HEK293 (cell line): ENCODE measurements around the gene TRAF3IP1.
"Not testable (repeated sequence)": the region's sequence is repeated elsewhere in the genome, so short reads cannot be mapped to it uniquely, and the experiment has no call there.

Source experiments
- CTCF ChIA-PET: fragments of 350-600 bp; formaldehyde crosslinking; extraction: SDS; loops from one replicate; lab custom pipeline; 2021; ENCODE audit warnings: antibody characterized with exemption; lab: Yijun Ruan, JAX
- POLR2A ChIA-PET: fragments of 300-600 bp; formaldehyde crosslinking; extraction: SDS; loops from one replicate; lab custom pipeline; 2020; ENCODE audit warnings: antibody characterized with exemption, inconsistent platforms; lab: Yijun Ruan, JAX
- H3K27ac ChIP-seq: fragments of 200-500 bp; sonication (Bioruptor generic); 2 replicates; pipeline ENCODE4 v1.5.1; 2014; ENCODE audit warnings: low read depth, low read length, control low read depth, inconsistent platforms; ENCODE audit errors: extremely low read depth
- H3K36me3 ChIP-seq, 2 experiments: fragments of 200-500 bp in 1 of 2; sonication (Bioruptor generic) in 1 of 2; 1 replicate in 1 of 2; 2 replicates in 1 of 2; pipeline ENCODE4 v1.5.1; 2014 to 2017; ENCODE audit warnings: inconsistent platforms in 2 of 2, low read length in 2 of 2; ENCODE audit not compliant: control insufficient read depth in 2 of 2, insufficient read depth in 1 of 2
- H3K4me1 ChIP-seq: fragments of 200-500 bp; sonication (Bioruptor generic); 2 replicates; pipeline ENCODE4 v1.5.1; 2014; ENCODE audit warnings: mild to moderate bottlenecking, low read length, inconsistent platforms; ENCODE audit not compliant: control insufficient read depth, insufficient read depth
- H3K4me3 ChIP-seq: 2 replicates; pipeline ENCODE4 v1.5.1; 2011; ENCODE audit warnings: low read depth, mild to moderate bottlenecking, control low read depth, low read length, moderate library complexity
- H3K9me3 ChIP-seq: fragments of 200-500 bp; sonication (Bioruptor generic); 2 replicates; pipeline ENCODE4 v1.5.1; 2014; ENCODE audit warnings: low read depth, low read length, inconsistent platforms; ENCODE audit not compliant: control insufficient read depth, insufficient read depth
- EGR2 ChIP-seq: fragments of 450-650 bp; formaldehyde crosslinking; IDR thresholded peaks from 2 replicates; pipeline ENCODE4 v1.5.1; 2016; ENCODE audit warnings: low read depth, missing biosample characterization, missing genetic modification characterization
- INSM2 ChIP-seq: fragments of 450-650 bp; formaldehyde crosslinking; IDR thresholded peaks from 2 replicates; pipeline ENCODE4 v1.5.1; 2016; ENCODE audit warnings: missing biosample characterization, missing genetic modification characterization
- KLF10 ChIP-seq: fragments of 450-650 bp; IDR thresholded peaks from 2 replicates; pipeline ENCODE4 v1.5.1; 2018; ENCODE audit warnings: missing biosample characterization, mild to moderate bottlenecking, missing genetic modification characterization
- SCRT1 ChIP-seq: fragments of 450-650 bp; formaldehyde crosslinking; IDR thresholded peaks from 2 replicates; pipeline ENCODE4 v1.5.1; 2016; ENCODE audit warnings: missing biosample characterization, missing genetic modification characterization, borderline replicate concordance
- SCRT2 ChIP-seq: fragments of 450-650 bp; formaldehyde crosslinking; IDR thresholded peaks from 2 replicates; pipeline ENCODE4 v1.5.1; 2016; ENCODE audit warnings: missing biosample characterization, missing genetic modification characterization
- ZFHX2 ChIP-seq: fragments of 450-650 bp; formaldehyde crosslinking; conservative IDR thresholded peaks from 2 replicates; pipeline ENCODE4 v1.5.1; 2016; ENCODE audit warnings: missing biosample characterization, missing genetic modification characterization
- ZFP3 ChIP-seq: fragments of 450-650 bp; formaldehyde crosslinking; IDR thresholded peaks from 2 replicates; pipeline ENCODE4 v1.5.1; 2016; ENCODE audit warnings: low read depth, missing biosample characterization, missing genetic modification characterization
- ZNF10 ChIP-seq: fragments of 450-650 bp; formaldehyde crosslinking; IDR thresholded peaks from 2 replicates; pipeline ENCODE4 v1.5.1; 2017; ENCODE audit warnings: missing biosample characterization, missing genetic modification characterization
- ZNF280C ChIP-seq: fragments of 450-650 bp; formaldehyde crosslinking; IDR thresholded peaks from 2 replicates; pipeline ENCODE4 v1.5.1; 2016; ENCODE audit warnings: missing biosample characterization, missing genetic modification characterization
- ZNF324 ChIP-seq: fragments of 450-650 bp; formaldehyde crosslinking; IDR thresholded peaks from 2 replicates; pipeline ENCODE4 v1.5.1; 2016; ENCODE audit warnings: missing biosample characterization, missing genetic modification characterization
- ZNF624 ChIP-seq: fragments of 450-650 bp; formaldehyde crosslinking; IDR thresholded peaks from 2 replicates; pipeline ENCODE4 v1.5.1; 2017; ENCODE audit warnings: missing biosample characterization, missing genetic modification characterization
- ZNF837 ChIP-seq: fragments of 450-650 bp; formaldehyde crosslinking; IDR thresholded peaks from 2 replicates; pipeline ENCODE4 v1.5.1; 2016; ENCODE audit warnings: missing biosample characterization, missing genetic modification characterization
- TF ChIP-seq, protein P1 (sequence below): fragments of 450-650 bp; formaldehyde crosslinking; IDR thresholded peaks from 2 replicates; pipeline ENCODE4; 2016; ENCODE audit warnings: missing biosample characterization, missing genetic modification characterization
- TF ChIP-seq, protein P2 (sequence below): fragments of 450-650 bp; formaldehyde crosslinking; IDR thresholded peaks from 2 replicates; pipeline ENCODE4 v1.5.1; 2017; ENCODE audit warnings: missing biosample characterization, missing genetic modification characterization
- TF ChIP-seq, protein P3 (sequence below): fragments of 450-650 bp; formaldehyde crosslinking; IDR thresholded peaks from 2 replicates; pipeline ENCODE4 v1.5.1; 2016; ENCODE audit warnings: missing biosample characterization, missing genetic modification characterization

TRAF3IP1 gene

GRCh38 chr2:238321467-238321866 is 1.1 kb downstream of the TRAF3IP1 start:
- CTCF ChIA-PET = interaction anchor here (0.6 to 0.9 kb wide), 2 partner anchors 16 to 65 kb away, joined by 3 to 4 read pairs; no protein-coding TSS in a partner anchor
- POLR2A ChIA-PET = interaction anchor here (0.6 kb wide), 1 partner anchor 84 kb away, joined by 6 read pairs; no protein-coding TSS in a partner anchor

GRCh38 chr2:238322001-238322411 is 1.7 kb downstream of the TRAF3IP1 start:
- ChIA-PET POLR2A (no interaction called here), CTCF (interaction anchor here (0.9 kb wide), 1 partner anchor 16 kb away, joined by 4 read pairs; no protein-coding TSS in a partner anchor)
- H3K4me3 ChIP-seq = no peak overlapping the region

More at GRCh38 chr2:238321467-238321866, 1.1 kb downstream of the TRAF3IP1 start:
- H3K27ac ChIP-seq = no peak overlapping the region; the same call in 1 of the 2 replicates
- TF ChIP-seq, protein P1, sequence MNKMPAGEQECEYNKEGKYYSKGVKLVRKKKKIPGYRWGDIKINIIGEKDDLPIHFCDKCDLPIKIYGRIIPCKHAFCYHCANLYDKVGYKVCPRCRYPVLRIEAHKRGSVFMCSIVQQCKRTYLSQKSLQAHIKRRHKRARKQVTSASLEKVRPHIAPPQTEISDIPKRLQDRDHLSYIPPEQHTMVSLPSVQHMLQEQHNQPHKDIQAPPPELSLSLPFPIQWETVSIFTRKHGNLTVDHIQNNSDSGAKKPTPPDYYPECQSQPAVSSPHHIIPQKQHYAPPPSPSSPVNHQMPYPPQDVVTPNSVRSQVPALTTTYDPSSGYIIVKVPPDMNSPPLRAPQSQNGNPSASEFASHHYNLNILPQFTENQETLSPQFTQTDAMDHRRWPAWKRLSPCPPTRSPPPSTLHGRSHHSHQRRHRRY (tag by site-specific recombination) = no peak
- TF ChIP-seq ZNF837 (tag by site-specific recombination) (no peak), ZNF324 (no peak), INSM2 (no peak), ZFP3 (no peak), ZNF624 (tag by site-specific recombination) (no peak), ZNF10 (tag by site-specific recombination) (no peak), KLF10 (tag by site-specific recombination) (no peak), ZNF280C (tag by site-specific recombination) (no peak), SCRT2 (tag by site-specific recombination) (0 out of 2 replicates have a peak, but pooled peaks have one; percentile 75), SCRT1 (0 out of 2 replicates have a peak, but pooled peaks have one; percentile 17)
- TF ChIP-seq, protein P2, sequence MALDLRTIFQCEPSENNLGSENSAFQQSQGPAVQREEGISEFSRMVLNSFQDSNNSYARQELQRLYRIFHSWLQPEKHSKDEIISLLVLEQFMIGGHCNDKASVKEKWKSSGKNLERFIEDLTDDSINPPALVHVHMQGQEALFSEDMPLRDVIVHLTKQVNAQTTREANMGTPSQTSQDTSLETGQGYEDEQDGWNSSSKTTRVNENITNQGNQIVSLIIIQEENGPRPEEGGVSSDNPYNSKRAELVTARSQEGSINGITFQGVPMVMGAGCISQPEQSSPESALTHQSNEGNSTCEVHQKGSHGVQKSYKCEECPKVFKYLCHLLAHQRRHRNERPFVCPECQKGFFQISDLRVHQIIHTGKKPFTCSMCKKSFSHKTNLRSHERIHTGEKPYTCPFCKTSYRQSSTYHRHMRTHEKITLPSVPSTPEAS (tag by site-specific recombination) = no peak
- TF ChIP-seq, all 188 proteins: peak for 2
- Histone ChIP-seq H3K4me1 (0 out of 2 replicates have a peak, but pooled peaks cover 2% of the 10 kb centered on the region), H3K4me3 (peak overlapping the region; percentile 87), H3K9me3 (no peaks in the 10 kb centered on the region), H3K36me3 (peaks cover 5 to 33% of the 10 kb centered on the region in 2 experiments; a peak in 2 of 3 replicates)

GRCh38 chr2:238324248-238324647 is 3.9 kb downstream of the TRAF3IP1 start:
- H3K9me3 ChIP-seq, POLR2A ChIA-PET, H3K4me1 ChIP-seq, H3K4me3 ChIP-seq, H3K27ac ChIP-seq: not testable (repeated sequence)
- peaks cover 11 to 61% of the 10 kb centered on the region in 2 experiments; a peak in 2 of 3 replicates for H3K36me3 ChIP-seq
- CTCF ChIA-PET = interaction anchor here (1.2 to 1.3 kb wide), 2 partner anchors 9 to 61 kb away, joined by 3 to 4 read pairs; no protein-coding TSS in a partner anchor

More at GRCh38 chr2:238322001-238322411, 1.7 kb downstream of the TRAF3IP1 start:
- Histone ChIP-seq H3K9me3 (no peaks in the 10 kb centered on the region), H3K4me1 (0 out of 2 replicates have a peak, but pooled peaks cover 2% of the 10 kb centered on the region), H3K27ac (no peak overlapping the region), H3K36me3 (peaks cover 5 to 39% of the 10 kb centered on the region in 2 experiments; a peak in 2 of 3 replicates)
- TF ChIP-seq, protein P3, sequence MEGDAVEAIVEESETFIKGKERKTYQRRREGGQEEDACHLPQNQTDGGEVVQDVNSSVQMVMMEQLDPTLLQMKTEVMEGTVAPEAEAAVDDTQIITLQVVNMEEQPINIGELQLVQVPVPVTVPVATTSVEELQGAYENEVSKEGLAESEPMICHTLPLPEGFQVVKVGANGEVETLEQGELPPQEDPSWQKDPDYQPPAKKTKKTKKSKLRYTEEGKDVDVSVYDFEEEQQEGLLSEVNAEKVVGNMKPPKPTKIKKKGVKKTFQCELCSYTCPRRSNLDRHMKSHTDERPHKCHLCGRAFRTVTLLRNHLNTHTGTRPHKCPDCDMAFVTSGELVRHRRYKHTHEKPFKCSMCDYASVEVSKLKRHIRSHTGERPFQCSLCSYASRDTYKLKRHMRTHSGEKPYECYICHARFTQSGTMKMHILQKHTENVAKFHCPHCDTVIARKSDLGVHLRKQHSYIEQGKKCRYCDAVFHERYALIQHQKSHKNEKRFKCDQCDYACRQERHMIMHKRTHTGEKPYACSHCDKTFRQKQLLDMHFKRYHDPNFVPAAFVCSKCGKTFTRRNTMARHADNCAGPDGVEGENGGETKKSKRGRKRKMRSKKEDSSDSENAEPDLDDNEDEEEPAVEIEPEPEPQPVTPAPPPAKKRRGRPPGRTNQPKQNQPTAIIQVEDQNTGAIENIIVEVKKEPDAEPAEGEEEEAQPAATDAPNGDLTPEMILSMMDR (tag by site-specific recombination) = no peak
- TF ChIP-seq EGR2 (peak; percentile 63; the same call in 1 of the 2 replicates), ZFHX2 (tag by site-specific recombination) (0 out of 2 replicates have a peak, but pooled peaks have one; percentile 28)
